Activated gamma-delta T cell treated with anti-CD3 and anti-CD28 coated beads, Interleukin-2, amount 50 U/mL, for 16 hours (primary cell): ENCODE data around the gene RERE.

Source experiments
- DNase-seq: peaks from one replicate; pipeline ENCODE4 v3.0.0-alpha.2; 2020; ENCODE audit warnings: low read depth

RERE gene

GRCh38 chr1:8348047-8348776, 469.2 kb downstream of the RERE start:
- no peak for DNase-seq

- no peak for DNase-seq
Observed at GRCh38 chr1:8347635-8348034, 469.8 kb downstream of the RERE start.

- DNase-seq: no peak
Observed at GRCh38 chr1:8345621-8346415, 471.6 kb downstream of the RERE start.

- DNase-seq: no peak
Observed at GRCh38 chr1:8344893-8345507, 472.4 kb downstream of the RERE start.

- DNase-seq: no peak
Observed at GRCh38 chr1:8343464-8344001, 473.9 kb downstream of the RERE start.

- DNase-seq: no peak
Observed at GRCh38 chr1:8343044-8343443, 474.4 kb downstream of the RERE start.

- no peak for DNase-seq
Observed at GRCh38 chr1:8342325-8342724, 475.1 kb downstream of the RERE start.

- no peak for DNase-seq
Observed at GRCh38 chr1:8340448-8340847, 477.0 kb downstream of the RERE start.

- DNase-seq: no peak
Observed at GRCh38 chr1:8339203-8339600, 478.2 kb downstream of the RERE start.

- no peak for DNase-seq
Observed at GRCh38 chr1:8338526-8339202, 478.8 kb downstream of the RERE start.

GRCh38 chr1:8337776-8338525, 479.5 kb downstream of the RERE start:
- no peak for DNase-seq

GRCh38 chr1:8335246-8335645, 482.2 kb downstream of the RERE start:
- no peak for DNase-seq

GRCh38 chr1:8334106-8334851, 483.2 kb downstream of the RERE start:
- DNase-seq: no peak

- no peak for DNase-seq
Observed at GRCh38 chr1:8333246-8333987, 484.0 kb downstream of the RERE start.

- DNase-seq: no peak
Observed at GRCh38 chr1:8332806-8333205, 484.6 kb downstream of the RERE start.

GRCh38 chr1:8330271-8331125, 486.9 kb downstream of the RERE start:
- no peak for DNase-seq

GRCh38 chr1:8329858-8330257, 487.6 kb downstream of the RERE start:
- no peak for DNase-seq

- DNase-seq: no peak
Observed at GRCh38 chr1:8329439-8329838, 488.0 kb downstream of the RERE start.

GRCh38 chr1:8328271-8328670, 489.2 kb downstream of the RERE start:
- no peak for DNase-seq
